Ovary (tissue), 9 donors: Measurements from ENCODE around the gene GPRIN3. TPM values are rescaled to one million over a fixed set of nuclear protein-coding genes. Genes with fewer than 3 reads are reported as not detected.

ENCODE experiments used
- DNase-seq, 5 donors: peaks; one replicate each; pipeline ENCODE4 v3.0.0-alpha.2; 2019 to 2020
- H3K27ac ChIP-seq, 2 donors: fragments of 200-600 bp; one replicate each; pipeline versions ENCODE4 v1.5.1 to v1.8.0; 2019 to 2022
- H3K27me3 ChIP-seq: fragments of 200-600 bp; one replicate; pipeline ENCODE4 v1.8.0; 2022
- H3K36me3 ChIP-seq: fragments of 200-600 bp; sonication (generic); one replicate; pipeline ENCODE4 v1.5.1; 2019
- H3K4me1 ChIP-seq: one replicate; pipeline ENCODE4 v1.8.1; 2013; ENCODE audit warnings: mild to moderate bottlenecking, moderate library complexity; ENCODE audit not compliant: insufficient read depth
- H3K4me3 ChIP-seq: fragments of 200-600 bp; sonication (generic); one replicate; pipeline ENCODE4 v1.5.1; 2017
- H3K9me3 ChIP-seq, 2 donors: fragments of 200-600 bp in 1 of 2; sonication (generic) in 1 of 2; one replicate each; pipeline versions ENCODE4 v1.5.1 to v1.8.1; 2013 to 2019; ENCODE audit warnings: mild to moderate bottlenecking in 1 of 2, moderate library complexity in 1 of 2
- CTCF ChIP-seq, 3 donors: fragments of 450-650 bp in 2 of 3; fragments of 200-600 bp in 1 of 3; IDR thresholded peaks; one replicate each; pipeline versions ENCODE4 v1.5.1 to v1.8.0; 2016 to 2022; ENCODE audit warnings: antibody characterized with exemption in 3 of 3, mild to moderate bottlenecking in 1 of 3
- EP300 ChIP-seq: sonication (generic); formaldehyde crosslinking; IDR thresholded peaks from one replicate; pipeline ENCODE4 v1.6.1; 2017; ENCODE audit warnings: antibody characterized with exemption
- POLR2A ChIP-seq: fragments of 450-650 bp; IDR thresholded peaks from one replicate; pipeline ENCODE4 v1.6.1; 2017; ENCODE audit warnings: antibody characterized with exemption, mild to moderate bottlenecking, moderate library complexity
- WGBS, 3 donors: extraction: QIAGEN DNeasy Blood & Tissue Kit in 1 of 3; methylation state at CpG; one replicate each; pipeline versions ENCODE4 v1.1.5 to v1.1.7; 2013 to 2017; 5-methylcytosine and 5-hydroxymethylcytosine counted together
- intact Hi-C, 4 donors: fragments of 100-400 bp; cut with DNase I; formaldehyde crosslinking; loops; one replicate each; pipeline versions ENCODE4 v1.11.0 to v1.15.1; 2022 to 2023
- polyA plus RNA-seq, 2 donors: library from polyadenylated mRNA; stranded (reverse); fragments of 200-250 nt in 1 of 2; fragments of 350-450 nt in 1 of 2; fragmentation: Illumina TruSeq in 1 of 2; extraction: RNeasy Lipid Tissue Mini Kit (QIAGEN cat#74804) in 1 of 2; gene quantifications; one replicate each; pipeline ENCODE4 v1.2.3, GENCODE V29; 2013 to 2014
- total RNA-seq, 7 donors: library from RNA; depleted of rRNA in 2 of 7; stranded (reverse); fragments of >200 nt in 2 of 7; fragmentation: NEBNext Ultra II Directional in 3 of 7; extraction: Animal tissue kit (Norgen Biotek cat#: 25700) in 3 of 7; gene quantifications; one replicate each; pipeline versions ENCODE4 v1.1.0 to v1.2.4, GENCODE V29; 2016 to 2023
- donor health status: DM: no; HTN: no; CAD: no; lungs with moderate emphysema.
- donor health status: DM: no; HTN: no; CAD: no.
- donor health status: Bipolar disorder and iron deficiency.
- donor health status: DM: yes; HTN: yes; CAD: no.
- donor health status: DM: no; HTN: no; CAD: no.
- donor health status: DM: yes; HTN: yes; CAD: no.

GPRIN3 gene
- total and polyA plus RNA-seq, 9 donors = 1.0 to 6.8 (median 3.7) TPM

GRCh38 chr4:89296399-89296798, 11.2 kb downstream of the GPRIN3 start:
- 73 to 89% (median 86%) methylated on average over 1 of the region's 1 CpG for WGBS, 3 donors
- no peaks in the 10 kb centered on the region for H3K36me3 ChIP-seq
- H3K4me1 ChIP-seq = no peaks in the 10 kb centered on the region
- no peak for DNase-seq
- TF ChIP-seq POLR2A (no peak), EP300 (no peak), CTCF (IDR thresholded peaks at IDR 0.05) (no peak)
- no peaks in the 10 kb centered on the region for H3K9me3 ChIP-seq
- intact Hi-C loops = no loop called here
- no peak overlapping the region for H3K4me3 ChIP-seq
- no peaks in the 10 kb centered on the region for H3K27me3 ChIP-seq
- no peak overlapping the region for H3K27ac ChIP-seq

DNA sequence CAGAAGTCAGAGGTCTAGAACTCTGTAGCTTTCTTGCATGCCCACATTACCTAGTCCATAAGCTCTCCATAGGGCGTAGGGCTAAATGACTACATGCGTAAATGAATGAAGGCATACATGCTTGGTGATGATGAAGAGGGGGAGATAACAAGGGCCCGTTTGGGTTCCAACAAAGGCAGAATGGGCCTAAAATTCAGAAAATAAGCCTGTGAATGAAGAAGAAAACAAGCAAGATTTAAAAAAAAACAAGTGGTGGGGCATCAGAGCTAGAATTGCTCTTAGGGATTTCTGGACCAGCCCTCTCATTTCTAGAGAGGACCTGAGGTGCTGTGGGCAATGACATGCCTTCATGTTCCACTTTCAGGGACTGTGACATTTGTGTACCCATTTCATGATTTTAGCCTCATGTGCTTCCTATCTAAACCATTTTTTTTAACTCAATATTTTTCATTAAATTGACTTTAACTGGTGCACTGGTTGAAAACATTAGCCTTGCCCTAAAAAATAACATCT, 12.1 kb downstream of the GPRIN3 start:
- H3K9me3 ChIP-seq = no peaks in the 10 kb centered on the region
- 94 to 96% (median 94%) methylated on average over 3 of the region's 3 CpGs for WGBS, 3 donors

GRCh38 chr4:89294573-89295269, 12.9 kb downstream of the GPRIN3 start:
- Histone ChIP-seq H3K36me3 (no peaks in the 10 kb centered on the region), H3K4me1 (no peaks in the 10 kb centered on the region), H3K4me3 (no peak overlapping the region), H3K9me3 (no peaks in the 10 kb centered on the region), H3K27me3 (no peaks in the 10 kb centered on the region), H3K27ac (no peak overlapping the region)
- DNase-seq = no peak
- 61 to 62% (median 61%) methylated on average over 5 of the region's 5 CpGs for WGBS, 3 donors
- intact Hi-C loops = no loop called here
- TF ChIP-seq EP300 (no peak), CTCF (IDR thresholded peaks at IDR 0.05) (no peak), POLR2A (no peak)

More for the DNA sequence above, 12.1 kb downstream of the GPRIN3 start:
- Histone ChIP-seq H3K36me3 (no peaks in the 10 kb centered on the region), H3K4me1 (no peaks in the 10 kb centered on the region), H3K4me3 (no peak overlapping the region), H3K27me3 (no peaks in the 10 kb centered on the region), H3K27ac (no peak overlapping the region)
- no peak for DNase-seq
- intact Hi-C loops = no loop called here
- no peak for TF ChIP-seq CTCF (IDR thresholded peaks at IDR 0.05)
- TF ChIP-seq POLR2A = no peak
- TF ChIP-seq EP300 = no peak

- Histone ChIP-seq H3K36me3 (no peaks in the 10 kb centered on the region), H3K4me1 (no peaks in the 10 kb centered on the region), H3K9me3 (no peaks in the 10 kb centered on the region), H3K27me3 (no peaks in the 10 kb centered on the region), H3K4me3 (no peak overlapping the region), H3K27ac (no peak overlapping the region)
- 86 to 90% (median 86%) methylated on average over 4 of the region's 4 CpGs for WGBS, 3 donors
- intact Hi-C loops = no loop called here
- TF ChIP-seq CTCF (IDR thresholded peaks at IDR 0.05) (no peak), POLR2A (no peak)
- DNase-seq = no peak
These were observed 14.3 kb downstream of the GPRIN3 start for GRCh38 chr4:89293299-89293698.
